NCI-H146 treated with DMSO at 0.1 percent for 48 hours (cell line): ENCODE data around the gene EFCC1.
A peak's percentile ranks its signal among the peaks of the same experiment; 100 is the strongest.

ENCODE experiments used
- DNase-seq: peaks from one replicate; lab custom pipeline; 2025; ENCODE audit not compliant: unreplicated experiment; lab: John Stamatoyannopoulos, UW

The EFCC1 gene, protein sequence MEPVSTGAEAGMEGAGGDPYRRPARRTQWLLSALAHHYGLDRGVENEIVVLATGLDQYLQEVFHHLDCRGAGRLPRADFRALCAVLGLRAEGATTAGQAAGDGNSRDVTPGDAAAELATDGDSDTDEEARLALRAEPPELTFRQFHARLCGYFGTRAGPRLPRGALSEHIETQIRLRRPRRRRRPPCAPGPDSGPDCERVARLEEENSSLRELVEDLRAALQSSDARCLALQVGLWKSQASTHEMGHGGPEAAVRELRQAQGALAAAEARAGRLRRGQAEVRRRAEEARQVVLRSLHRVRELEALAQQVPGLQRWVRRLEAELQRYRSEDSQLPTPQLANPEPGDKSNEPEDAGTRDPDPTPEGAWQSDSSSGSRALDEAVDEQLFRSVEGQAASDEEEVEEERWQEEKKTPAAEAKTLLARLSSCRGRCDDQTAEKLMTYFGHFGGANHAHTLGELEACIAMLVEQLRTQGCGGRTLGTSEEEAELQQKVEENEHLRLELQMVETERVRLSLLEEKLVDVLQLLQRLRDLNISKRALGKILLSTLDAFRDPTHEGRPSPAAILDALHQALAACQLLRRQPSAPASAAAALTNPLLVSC

DNA sequence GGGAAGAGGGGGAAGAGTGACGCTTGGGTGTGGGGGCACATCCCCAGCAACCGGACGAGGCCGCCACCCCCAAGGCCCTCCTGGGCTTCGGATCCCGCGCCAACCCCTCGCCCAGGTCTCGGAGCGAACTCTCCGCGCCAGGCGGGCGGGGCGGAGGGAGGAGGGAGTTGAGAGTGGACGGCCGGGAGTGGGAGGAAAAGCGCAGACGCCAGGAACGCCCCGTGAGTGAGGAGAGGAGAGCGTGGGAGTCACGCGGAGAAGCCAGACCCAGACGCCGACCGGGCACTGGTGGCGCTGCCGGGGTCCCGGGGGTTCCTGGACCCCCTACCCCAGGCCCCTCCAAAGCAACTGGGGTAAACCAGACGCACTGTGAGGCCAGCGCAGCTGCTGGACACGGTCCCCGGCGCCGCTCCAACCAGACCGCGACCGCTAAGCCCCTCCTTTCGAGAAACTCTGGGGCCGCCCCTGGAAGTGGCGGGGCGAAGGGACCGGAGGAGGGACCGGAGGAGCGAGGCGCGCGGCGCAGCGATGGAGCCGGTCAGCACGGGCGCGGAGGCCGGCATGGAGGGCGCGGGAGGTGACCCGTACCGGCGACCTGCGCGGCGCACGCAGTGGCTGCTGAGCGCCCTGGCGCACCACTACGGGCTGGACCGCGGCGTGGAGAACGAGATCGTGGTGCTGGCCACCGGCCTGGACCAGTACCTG, at the start of gene EFCC1:
Gene EFCC1, plus strand, starts transcription at position 204 of the 705 bp plus-strand sequence. Its CDS starts 325 bp downstream, at position 529.
- no peak for DNase-seq

DNA sequence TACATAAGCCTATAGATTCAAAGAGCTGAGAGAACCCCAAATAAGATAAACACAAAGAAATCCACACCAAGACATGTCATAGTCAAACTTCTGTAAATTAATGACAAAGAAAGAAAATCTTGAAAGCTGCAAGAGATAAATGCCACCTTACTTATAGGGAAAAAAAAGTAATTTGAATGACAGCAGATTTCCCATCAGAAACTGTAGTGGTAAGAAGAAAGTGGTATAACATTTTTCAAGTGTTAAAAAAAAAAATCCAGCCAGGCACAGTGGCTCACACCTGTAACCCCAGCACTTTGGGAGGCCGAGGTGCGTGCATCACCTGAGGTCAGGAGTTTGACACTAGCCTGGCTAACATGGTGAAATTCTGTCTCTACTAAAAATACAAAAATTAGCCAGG, 44.7 kb upstream of the EFCC1 start:
- no peak for DNase-seq

DNA sequence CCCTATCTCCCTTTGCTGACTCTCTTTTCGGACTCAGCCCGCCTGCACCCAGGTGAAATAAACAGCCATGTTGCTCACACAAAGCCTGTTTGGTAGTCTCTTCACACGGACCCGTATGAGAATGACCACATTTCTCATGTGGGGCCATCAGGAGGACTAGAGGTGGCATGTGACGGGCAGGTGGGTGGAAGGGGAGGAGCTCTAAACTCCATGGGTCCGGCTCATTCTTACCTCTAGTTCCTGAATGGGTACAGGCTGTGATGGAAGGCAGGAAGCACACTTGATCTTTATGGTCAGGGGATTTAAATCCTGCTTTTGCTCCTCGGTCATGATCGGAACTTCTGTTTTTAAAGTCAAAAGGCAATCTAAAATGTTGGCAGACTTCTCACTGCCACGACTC, 35.8 kb upstream of the EFCC1 start:
- DNase-seq, result no peak

DNA sequence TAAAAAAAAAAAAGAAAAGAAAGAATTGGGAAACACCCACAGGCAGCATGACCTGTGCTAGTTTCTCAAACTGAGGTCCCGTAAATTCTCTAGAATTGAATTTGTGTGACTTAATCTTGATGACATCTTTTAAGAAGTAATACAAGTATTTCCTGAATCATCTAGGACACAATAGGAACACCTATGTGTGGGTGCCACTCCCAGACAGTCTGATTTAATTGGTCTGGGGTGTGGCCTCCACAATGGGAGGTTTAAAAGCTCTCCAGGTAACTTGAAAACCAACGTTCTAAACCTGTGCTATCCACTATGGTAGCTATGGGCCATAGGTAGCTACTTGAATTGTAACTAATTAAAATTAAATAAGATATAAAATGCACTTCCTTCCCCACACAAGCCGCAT, 35.3 kb upstream of the EFCC1 start:
- no peak for DNase-seq

DNA sequence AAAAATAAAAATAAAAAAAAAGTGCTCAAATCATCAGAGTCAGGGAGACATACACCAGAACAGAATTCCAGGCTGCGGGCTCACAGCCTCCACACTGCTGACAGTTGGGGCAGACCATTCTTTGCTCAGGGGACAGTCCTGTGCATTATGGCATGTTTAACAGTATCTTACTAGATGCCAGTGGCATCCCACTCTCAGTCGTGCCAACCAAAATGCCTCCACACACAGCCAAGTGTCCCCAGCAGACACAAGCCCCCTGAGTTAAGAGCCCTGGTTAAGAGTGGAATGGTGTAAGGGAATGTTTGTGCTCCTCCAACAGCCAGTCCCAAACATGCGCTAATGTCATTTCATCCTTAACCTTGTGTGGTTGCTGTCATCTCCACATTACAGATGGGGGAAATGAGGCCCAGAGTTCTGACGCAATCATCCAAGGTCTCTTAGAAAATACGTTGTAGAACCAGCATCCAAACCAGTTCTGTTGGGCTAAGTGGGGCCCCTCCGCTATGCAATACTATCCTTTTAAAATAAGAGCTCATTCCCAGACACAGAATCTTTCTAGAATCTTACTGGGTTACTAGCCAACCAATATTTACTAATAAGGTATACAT, 33.3 kb upstream of the EFCC1 start:
- no peak for DNase-seq

DNA sequence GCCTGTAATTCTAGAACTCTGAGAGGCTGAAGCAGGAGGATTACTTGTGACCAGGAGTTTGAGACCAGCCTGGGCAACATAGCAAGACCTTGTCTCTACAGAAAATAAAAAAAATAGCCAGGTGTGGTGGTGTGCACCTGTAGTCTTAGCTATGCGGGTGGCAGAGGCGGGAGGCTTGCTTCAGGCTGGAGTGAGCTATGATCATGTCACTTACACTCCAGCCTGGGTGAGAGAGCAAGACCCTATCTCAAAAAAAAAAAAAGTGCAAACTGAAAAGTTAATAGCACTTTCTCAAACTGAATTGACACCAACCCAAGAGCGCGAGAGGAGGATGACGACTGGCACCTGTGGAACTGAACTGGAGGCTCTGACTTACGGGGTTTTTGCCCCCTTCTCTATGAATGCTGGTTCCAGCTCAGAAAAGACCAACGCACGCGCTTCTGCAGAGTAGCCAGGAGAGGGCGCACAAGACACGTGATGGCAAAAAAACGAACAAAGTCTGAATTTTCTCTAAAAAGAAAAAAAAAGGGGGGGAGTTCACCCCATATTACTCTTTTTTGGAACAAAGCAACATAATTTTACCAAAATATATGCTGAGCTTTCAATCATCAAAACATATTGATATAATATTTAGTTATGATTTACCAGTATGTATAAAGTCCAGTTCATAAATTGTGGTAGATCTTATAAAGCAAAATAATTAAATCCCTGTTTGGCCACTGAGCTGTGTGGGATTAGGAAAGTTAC, 30.9 kb upstream of the EFCC1 start:
- DNase-seq, result peak; percentile 59

DNA sequence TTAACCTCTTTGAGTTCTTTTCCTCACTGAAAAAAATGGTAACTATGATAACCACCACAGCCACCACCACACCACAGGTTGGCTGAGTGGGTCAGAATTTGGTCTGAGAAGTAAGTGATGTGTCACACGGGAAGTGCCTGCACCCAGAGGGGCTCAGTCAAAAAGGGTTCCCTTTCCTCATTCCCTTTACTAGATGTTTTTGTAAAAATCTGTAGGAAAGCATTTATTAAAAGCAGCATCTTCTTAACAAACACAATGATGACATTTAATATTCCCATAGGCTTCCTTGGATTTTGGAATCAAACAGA, 30.4 kb upstream of the EFCC1 start:
- no peak for DNase-seq

DNA sequence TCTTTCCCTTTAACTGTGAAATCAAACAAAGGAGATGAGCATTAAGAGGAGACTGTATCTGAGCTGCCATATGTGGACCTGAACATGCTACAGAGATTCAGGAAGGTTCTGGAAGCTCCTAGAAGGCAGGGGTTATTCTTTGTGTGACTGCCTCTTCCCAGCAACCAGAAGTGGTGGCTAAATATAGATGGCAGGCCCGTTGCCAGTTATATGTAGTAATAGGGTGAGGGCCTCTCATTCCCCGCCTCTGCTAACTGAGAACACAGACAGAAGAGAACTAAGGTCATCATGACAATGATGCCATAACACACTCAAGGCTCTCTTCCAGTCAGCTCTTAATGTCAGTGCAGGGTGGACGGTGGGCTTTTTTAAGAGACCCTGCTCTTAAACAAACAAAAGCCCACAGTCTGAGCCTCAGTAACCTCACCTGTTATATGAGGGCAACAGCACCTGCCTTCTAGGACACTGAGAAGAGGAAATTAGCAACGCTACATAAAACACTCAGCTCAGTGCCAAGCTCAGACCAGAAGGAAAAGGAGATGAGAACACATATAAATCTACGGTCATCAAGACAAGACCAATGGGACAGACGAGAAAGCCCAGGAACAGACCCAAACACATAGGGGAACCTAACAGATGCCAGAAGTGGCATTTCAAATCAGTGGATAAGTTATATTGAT, 29.5 kb upstream of the EFCC1 start:
- no peak for DNase-seq

DNA sequence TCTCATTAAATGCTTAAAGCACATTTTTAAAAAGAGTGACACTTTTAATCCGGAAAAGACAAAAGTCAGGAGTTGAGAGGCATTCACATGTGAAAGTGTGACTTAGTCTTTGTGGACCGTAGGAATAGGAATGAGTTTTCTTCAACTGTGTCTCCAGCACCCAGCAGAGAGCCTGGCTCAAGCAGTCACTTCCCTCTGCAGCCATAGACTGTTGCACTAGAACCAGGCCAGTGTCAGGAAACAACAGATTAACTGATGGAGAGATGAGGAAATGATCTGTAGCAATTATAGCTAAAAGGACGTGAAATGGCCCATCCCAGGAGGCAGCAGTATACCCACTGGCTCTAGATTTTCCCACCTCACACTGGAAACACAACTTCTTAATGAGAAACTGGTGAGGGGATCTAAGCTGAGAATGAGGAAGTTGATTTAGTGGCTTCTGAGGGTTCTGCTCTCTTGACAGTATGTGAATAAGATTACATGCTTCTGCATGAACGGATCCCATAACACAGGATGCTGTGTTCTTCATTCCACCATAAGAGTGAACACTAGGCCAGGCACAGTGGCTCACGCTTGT, 27.0 kb upstream of the EFCC1 start:
- no peak for DNase-seq

DNA sequence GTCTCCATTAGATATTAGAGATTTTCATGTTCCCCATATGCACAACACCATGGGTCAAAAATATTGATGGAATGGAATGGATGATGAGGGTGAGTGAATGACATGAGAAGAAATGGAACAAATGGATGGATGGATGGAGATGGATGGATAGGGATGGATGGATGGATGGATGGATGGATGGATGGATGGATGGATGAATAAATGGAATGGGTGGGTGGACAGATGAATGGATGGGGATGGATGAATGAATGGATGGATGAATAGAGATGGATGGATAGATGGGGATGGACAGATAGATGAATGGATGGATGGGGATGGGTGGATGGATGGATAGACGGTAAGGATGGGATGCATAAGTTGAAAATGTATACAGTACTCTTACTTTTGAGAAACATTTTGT, 25.8 kb upstream of the EFCC1 start:
- no peak for DNase-seq

DNA sequence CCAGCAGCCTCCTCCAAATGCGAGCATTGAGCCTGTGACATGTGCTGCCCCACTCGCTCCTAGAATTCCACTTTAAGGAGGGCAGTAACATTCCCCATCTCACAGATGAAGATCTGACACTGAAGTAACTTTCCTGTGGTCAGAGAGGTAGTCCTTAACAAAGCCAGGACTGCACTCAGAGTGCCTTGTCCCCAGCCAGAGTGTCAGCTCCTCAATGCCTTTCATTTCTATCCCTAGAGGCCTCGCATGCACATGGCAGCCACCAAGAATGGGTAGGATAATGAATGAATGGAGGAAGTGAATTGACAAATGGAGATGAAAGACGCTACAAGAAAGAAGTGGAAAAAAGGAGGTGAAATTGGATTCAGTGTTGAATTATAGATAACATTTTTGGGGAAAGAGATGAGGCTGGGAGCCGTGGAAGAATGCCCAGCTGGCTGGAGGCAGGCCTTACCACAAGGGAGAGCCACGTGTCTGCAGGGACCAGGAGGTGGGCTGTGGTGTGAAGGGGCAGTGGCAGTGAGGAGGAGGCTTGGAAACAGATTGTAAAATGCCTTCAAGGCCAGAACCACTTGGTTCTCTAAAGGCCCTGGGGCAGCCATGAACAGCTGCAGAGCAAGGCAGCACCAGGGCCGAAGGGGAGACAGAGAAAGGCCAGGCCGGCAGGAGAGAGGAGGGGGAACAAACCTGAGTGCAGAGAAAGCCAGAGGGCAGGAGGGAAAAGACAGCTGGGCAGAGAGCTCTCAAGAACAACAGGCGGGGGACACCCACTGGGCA, 17.6 kb upstream of the EFCC1 start:
- no peak for DNase-seq

DNA sequence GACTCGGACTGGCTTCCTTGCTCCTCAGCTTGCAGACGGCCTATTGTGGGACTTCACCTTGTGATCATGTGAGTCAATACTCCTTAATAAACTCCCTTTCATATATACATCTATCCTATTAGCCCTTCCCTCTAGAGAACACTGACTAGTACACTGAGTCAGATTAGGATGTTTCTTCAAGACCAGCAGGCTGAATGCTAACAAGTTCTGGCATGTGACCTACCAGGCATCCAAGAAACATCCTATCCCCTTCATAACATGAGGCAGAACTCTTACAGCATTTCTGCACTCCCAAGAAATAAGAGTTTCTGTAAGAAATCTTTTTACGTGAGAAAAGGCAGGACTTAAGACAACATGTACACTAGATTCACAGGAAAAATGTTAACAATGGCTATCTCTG, 16.5 kb upstream of the EFCC1 start:
- no peak for DNase-seq

DNA sequence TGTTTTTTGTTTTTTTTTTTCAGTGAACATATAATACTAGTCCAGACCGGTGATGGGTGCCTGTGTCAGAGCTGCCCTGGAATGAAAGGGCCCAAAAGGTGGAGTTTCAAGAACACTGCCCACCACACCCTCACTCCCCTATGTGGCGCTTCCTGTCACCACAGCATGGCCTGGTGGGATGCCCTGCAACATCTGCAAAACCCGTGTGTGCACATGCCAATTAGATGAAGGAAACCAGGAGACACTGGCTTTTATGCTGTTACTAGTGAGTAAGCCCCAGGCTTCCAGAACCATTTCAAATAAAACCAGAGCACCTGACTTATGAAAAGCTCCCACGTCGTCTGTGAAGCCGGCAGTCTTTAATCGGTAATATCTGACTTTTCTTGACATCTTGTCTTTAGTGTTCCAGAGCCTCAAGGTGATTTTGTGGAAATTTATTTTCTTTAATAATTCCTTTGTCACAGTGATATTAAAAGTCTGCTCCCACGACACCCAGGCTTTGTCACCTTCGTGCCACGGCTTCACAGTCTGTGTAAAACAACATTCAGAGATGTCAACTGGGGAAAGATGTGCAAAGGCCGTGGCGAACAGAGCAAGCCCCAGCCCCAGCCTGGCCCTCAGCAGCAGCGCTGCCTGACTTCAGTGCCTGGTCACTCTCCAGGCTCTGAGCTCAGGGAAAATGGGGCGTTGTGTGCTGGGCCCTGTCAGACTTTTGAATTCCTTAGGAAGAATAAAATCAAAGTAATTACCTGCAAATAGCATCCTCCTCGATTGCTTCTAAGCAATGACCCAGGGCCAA, 13.6 kb upstream of the EFCC1 start:
- no peak for DNase-seq

DNA sequence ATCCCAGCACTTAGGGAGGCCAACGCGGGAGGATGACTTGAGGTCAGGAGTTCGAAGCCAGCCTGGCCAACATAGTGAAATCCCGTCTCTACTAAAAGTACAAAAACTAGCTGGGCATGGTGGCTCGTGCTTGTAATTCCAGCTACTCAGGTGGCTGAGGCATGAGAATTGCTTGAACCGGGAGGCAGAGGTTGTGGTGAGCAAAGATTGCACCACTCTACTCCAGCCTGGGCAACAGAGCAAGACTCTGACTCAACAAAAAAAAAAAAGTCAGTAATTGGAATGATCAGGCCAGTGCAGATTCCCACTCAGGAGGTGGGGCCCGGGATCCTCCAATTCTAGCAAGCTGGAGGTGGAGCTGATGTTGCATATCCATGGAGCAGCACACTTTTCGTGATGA, 12.8 kb upstream of the EFCC1 start:
- no peak for DNase-seq

DNA sequence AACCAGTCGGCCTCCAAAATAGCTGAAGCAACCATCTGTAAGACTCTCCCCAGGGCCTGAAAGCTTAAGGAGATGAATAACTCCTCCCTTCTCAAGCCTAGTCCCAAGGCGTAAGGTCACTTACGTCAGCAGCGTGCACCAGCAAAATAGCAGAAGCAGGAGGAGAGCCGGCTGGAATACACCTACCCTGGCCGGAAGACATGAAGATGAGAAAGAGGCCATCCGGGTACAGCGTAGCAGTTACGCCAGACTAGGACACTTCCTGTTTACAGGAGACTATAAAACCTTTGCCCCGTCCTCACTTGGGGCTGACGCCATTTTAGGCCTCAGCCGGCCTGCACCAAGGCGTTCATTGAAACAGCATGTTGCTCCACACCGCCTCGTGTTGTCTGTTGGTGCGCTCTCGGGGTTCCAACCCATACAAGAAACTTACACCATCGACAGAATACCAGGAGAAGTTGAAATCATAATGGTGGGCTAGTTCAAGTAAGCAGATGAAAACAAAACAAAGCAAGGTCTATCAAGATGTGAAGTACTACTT, 9.7 kb upstream of the EFCC1 start:
- no peak for DNase-seq

DNA sequence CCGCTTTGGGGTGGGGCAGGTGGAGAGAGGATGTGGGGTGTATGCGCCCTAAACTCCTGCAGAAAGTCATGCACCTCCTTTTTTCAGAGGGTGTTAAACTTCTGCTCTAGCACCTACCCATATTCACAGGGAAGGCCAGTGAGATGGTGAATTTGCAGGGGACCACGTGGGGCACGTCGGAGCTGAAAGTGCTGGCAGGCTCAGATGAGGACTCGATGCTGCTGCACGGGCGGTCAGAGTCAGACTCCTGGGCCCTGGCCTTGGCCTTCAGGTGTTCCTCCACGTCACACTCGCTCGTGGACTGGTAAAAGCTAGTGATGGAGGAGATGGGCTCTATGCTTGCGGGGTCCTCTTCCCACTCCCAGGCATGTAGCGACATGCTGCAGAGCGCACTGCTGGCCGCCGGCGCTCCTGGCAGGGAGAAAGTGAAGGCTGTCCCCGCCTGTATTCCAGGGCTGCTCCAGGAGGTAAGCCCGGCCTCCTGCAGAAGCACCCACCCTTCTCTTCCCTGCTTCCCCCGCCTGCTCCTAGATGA, 8.1 kb upstream of the EFCC1 start:
- DNase-seq, result peak; percentile 70

DNA sequence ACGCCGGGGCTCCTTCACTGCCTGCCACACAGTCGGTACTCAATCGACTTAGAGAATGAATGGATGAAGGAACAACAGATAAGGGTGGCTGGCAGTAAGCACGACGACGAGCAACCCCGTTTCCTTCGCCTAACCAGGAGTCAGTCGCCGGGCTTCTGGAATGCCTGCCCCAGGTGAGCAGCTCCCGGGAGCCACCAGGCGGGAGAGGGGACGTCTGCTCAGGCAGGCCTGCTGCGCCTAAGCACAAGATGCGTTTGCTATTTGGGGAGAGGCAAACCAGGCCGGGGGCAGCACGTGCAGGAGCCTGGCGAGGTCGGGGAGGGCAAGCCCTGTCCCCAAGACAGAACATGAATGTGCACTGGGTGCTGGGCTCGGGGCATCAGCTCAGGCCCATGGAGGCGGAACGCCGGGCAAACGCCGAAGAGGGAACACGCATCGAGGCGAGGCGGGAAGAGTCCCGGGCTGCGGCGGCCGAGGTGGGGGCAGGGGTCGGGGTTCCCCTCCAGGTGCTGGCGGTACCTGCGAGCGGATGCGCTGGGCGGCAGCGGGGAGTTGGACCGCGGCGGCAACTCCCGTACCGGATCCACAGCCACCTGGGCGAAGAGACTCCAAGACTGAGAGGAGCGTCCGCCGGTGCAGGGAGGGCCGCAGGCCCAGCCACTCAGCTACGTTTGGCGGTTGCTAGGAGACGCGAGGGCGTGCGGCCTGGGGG, 7.5 kb upstream of the EFCC1 start, which contains the start of gene CFAP92:
Gene CFAP92, minus strand, starts transcription at position 616 of the 712 bp plus-strand sequence. CDS start 772 bp downstream, outside the sequence.
- DNase-seq, result peak; percentile 93

DNA sequence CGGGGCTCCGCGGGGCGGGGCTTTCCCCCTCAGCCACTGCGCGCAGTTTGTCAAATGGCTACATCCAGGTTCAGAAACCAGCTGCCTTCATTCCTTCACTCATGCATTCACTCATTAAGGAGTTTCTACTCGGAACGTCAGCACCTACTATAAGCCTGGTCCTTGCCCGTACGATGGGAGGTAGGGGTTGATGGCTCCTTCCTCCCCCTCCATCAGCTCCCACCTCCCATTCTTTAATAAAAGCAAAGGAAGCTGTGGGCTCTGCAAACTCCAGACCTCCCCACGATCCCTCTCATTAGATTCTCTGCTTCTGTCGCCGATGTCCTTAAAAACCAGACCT, 7.0 kb upstream of the EFCC1 start:
- DNase-seq, result no peak
